Large intestine (tissue), 3 donors: ENCODE measurements around the gene RTKN. TPM values are rescaled to one million over a fixed set of nuclear protein-coding genes. Genes with fewer than 3 reads are reported as not detected.
"Not testable (repeated sequence)": the region's sequence is repeated elsewhere in the genome, so short reads cannot be mapped to it uniquely, and the experiment has no call there.

ENCODE experiments used
- DNase-seq, 2 donors: peaks; one replicate each; pipeline versions ENCODE4 v3.0.0 to v3.0.0-alpha.2; 2013
- H3K27ac ChIP-seq: one replicate; pipeline ENCODE4 v1.5.1; 2013; ENCODE audit warnings: low read length
- H3K27me3 ChIP-seq: 2 replicates; pipeline ENCODE4 v1.6.1; 2013; ENCODE audit warnings: low read length; ENCODE audit not compliant: control insufficient read depth, insufficient read depth
- H3K36me3 ChIP-seq: 2 replicates; pipeline ENCODE4 v1.6.1; 2013; ENCODE audit warnings: low read length; ENCODE audit not compliant: control insufficient read depth, insufficient read depth
- H3K4me1 ChIP-seq: one replicate; pipeline ENCODE4 v1.6.1; 2013; ENCODE audit warnings: low read length; ENCODE audit not compliant: control insufficient read depth, insufficient read depth
- H3K4me3 ChIP-seq: one replicate; pipeline ENCODE4 v1.5.1; 2013; ENCODE audit warnings: low read length
- H3K9me3 ChIP-seq: one replicate; pipeline ENCODE4 v1.6.1; 2013; ENCODE audit warnings: mild to moderate bottlenecking, low read depth, low read length, moderate library complexity; ENCODE audit not compliant: control insufficient read depth
- WGBS: methylation state at CpG from one replicate; pipeline ENCODE4 v1.1.5; 2013; ENCODE audit warnings: low lambda C conversion rate; ENCODE audit not compliant: insufficient coverage; 5-methylcytosine and 5-hydroxymethylcytosine counted together
- polyA plus RNA-seq: library from polyadenylated mRNA; unstranded; fragments of 120-200 nt; gene quantifications from one replicate; pipeline ENCODE4 v1.2.1, GENCODE V29; 2013

Gene RTKN
- polyA plus RNA-seq, 1 donor: 105 TPM

GRCh38 chr2:74424139-74424992, 17.4 kb downstream of the RTKN start:
- no CpG with 5 or more reads among the region's 5 CpGs for WGBS
- no peak overlapping the region for H3K4me3 ChIP-seq
- H3K4me1 ChIP-seq: peaks cover 60% of the 10 kb centered on the region
- H3K36me3 ChIP-seq: peaks cover 50% of the 10 kb centered on the region
- no peaks in the 10 kb centered on the region for H3K9me3 ChIP-seq
- H3K27me3 ChIP-seq: peaks cover 2% of the 10 kb centered on the region
- H3K27ac ChIP-seq: peak overlapping the region; percentile 62
- DNase-seq: peak in 1 of 2 donors; percentile 26

- Histone ChIP-seq H3K9me3 (no peaks in the 10 kb centered on the region), H3K4me3 (no peak overlapping the region), H3K4me1 (peaks cover 51% of the 10 kb centered on the region), H3K27me3 (peaks cover 2% of the 10 kb centered on the region), H3K36me3 (peaks cover 41% of the 10 kb centered on the region), H3K27ac (no peak overlapping the region)
- peak in 1 of 2 donors; percentile 6 for DNase-seq
- no CpG with 5 or more reads among the region's 9 CpGs for WGBS
Observed at GRCh38 chr2:74423231-74424095, 18.3 kb downstream of the RTKN start.

GRCh38 chr2:74421221-74421870, 20.4 kb downstream of the RTKN start, which contains the start of the genes C2orf81 and WDR54:
Gene C2orf81 (minus strand): TSS chr2:74421619. CDS start chr2:74421560, 59 bp downstream.
Gene WDR54 (plus strand): TSS chr2:74421730. CDS start chr2:74422154, 424 bp downstream.
- Histone ChIP-seq H3K27ac (peak within 1 kb of the TSS; percentile 39), H3K4me1 (peaks cover 36% of the 10 kb centered on the region), H3K9me3 (no peaks in the 10 kb centered on the region), H3K36me3 (peaks cover 22% of the 10 kb centered on the region), H3K27me3 (peaks cover 5% of the 10 kb centered on the region), H3K4me3 (peak within 1 kb of the TSS; percentile 70)
- WGBS: 38% methylated on average over 1 of the region's 57 CpGs
- DNase-seq: peak; percentile 81 to 83

- 59% methylated on average over 3 of the region's 19 CpGs for WGBS
Observed at GRCh38 chr2:74420443-74421103, 21.2 kb downstream of the RTKN start.

GRCh38 chr2:74420006-74420405, 21.7 kb downstream of the RTKN start:
- Histone ChIP-seq H3K4me1 (peaks cover 34% of the 10 kb centered on the region), H3K36me3 (peaks cover 9% of the 10 kb centered on the region), H3K27me3 (peaks cover 16% of the 10 kb centered on the region), H3K4me3 (no peak overlapping the region), H3K27ac (no peak overlapping the region), H3K9me3 (no peaks in the 10 kb centered on the region)
- no peak for DNase-seq
- WGBS: 89% methylated on average over 1 of the region's 2 CpGs

More at GRCh38 chr2:74420443-74421103, 21.2 kb downstream of the RTKN start:
- peak overlapping the region; percentile 70 for H3K4me3 ChIP-seq
- H3K9me3 ChIP-seq, H3K27ac ChIP-seq, DNase-seq: not testable (repeated sequence)
- peaks cover 10% of the 10 kb centered on the region for H3K27me3 ChIP-seq
- peaks cover 34% of the 10 kb centered on the region for H3K4me1 ChIP-seq
- H3K36me3 ChIP-seq: peaks cover 14% of the 10 kb centered on the region

- DNase-seq: no peak
- WGBS: 89% methylated on average over 1 of the region's 1 CpG
- H3K9me3 ChIP-seq: peaks cover 5% of the 10 kb centered on the region
- peaks cover 33% of the 10 kb centered on the region for H3K4me1 ChIP-seq
- H3K27ac ChIP-seq: no peak overlapping the region
- H3K36me3 ChIP-seq: peaks cover 2% of the 10 kb centered on the region
- H3K27me3 ChIP-seq: peaks cover 20% of the 10 kb centered on the region
- H3K4me3 ChIP-seq: no peak overlapping the region
Observed at GRCh38 chr2:74419345-74419744, 22.4 kb downstream of the RTKN start.

- H3K4me1 ChIP-seq: peaks cover 33% of the 10 kb centered on the region
- H3K4me3 ChIP-seq: no peak overlapping the region
- peaks cover 20% of the 10 kb centered on the region for H3K27me3 ChIP-seq
- H3K36me3 ChIP-seq: no peaks in the 10 kb centered on the region
- H3K27ac ChIP-seq: no peak overlapping the region
- peaks cover 5% of the 10 kb centered on the region for H3K9me3 ChIP-seq
- no CpG with 5 or more reads among the region's 27 CpGs for WGBS
- DNase-seq: no peak
Observed at GRCh38 chr2:74418312-74418711, 23.4 kb downstream of the RTKN start.

GRCh38 chr2:74417763-74418162, 24.0 kb downstream of the RTKN start:
- no peak overlapping the region for H3K4me3 ChIP-seq
- peaks cover 5% of the 10 kb centered on the region for H3K9me3 ChIP-seq
- WGBS: no CpG with 5 or more reads among the region's 6 CpGs
- peaks cover 20% of the 10 kb centered on the region for H3K27me3 ChIP-seq
- peaks cover 36% of the 10 kb centered on the region for H3K4me1 ChIP-seq
- no peak overlapping the region for H3K27ac ChIP-seq
- no peak for DNase-seq
- H3K36me3 ChIP-seq: no peaks in the 10 kb centered on the region

- no peak for DNase-seq
- Histone ChIP-seq H3K9me3 (peaks cover 5% of the 10 kb centered on the region), H3K4me1 (peaks cover 36% of the 10 kb centered on the region), H3K27me3 (peaks cover 20% of the 10 kb centered on the region), H3K36me3 (no peaks in the 10 kb centered on the region), H3K27ac (no peak overlapping the region), H3K4me3 (no peak overlapping the region)
- no CpG with 5 or more reads among the region's 3 CpGs for WGBS
Observed at GRCh38 chr2:74417197-74417596, 24.5 kb downstream of the RTKN start.
